DMS153 treated with DMSO at 0.1 percent for 48 hours (cell line): ENCODE results near the gene ATXN1.

Source experiments
- DNase-seq: peaks from one replicate; lab custom pipeline; 2025; ENCODE audit not compliant: unreplicated experiment; lab: John Stamatoyannopoulos, UW

Gene ATXN1

DNA sequence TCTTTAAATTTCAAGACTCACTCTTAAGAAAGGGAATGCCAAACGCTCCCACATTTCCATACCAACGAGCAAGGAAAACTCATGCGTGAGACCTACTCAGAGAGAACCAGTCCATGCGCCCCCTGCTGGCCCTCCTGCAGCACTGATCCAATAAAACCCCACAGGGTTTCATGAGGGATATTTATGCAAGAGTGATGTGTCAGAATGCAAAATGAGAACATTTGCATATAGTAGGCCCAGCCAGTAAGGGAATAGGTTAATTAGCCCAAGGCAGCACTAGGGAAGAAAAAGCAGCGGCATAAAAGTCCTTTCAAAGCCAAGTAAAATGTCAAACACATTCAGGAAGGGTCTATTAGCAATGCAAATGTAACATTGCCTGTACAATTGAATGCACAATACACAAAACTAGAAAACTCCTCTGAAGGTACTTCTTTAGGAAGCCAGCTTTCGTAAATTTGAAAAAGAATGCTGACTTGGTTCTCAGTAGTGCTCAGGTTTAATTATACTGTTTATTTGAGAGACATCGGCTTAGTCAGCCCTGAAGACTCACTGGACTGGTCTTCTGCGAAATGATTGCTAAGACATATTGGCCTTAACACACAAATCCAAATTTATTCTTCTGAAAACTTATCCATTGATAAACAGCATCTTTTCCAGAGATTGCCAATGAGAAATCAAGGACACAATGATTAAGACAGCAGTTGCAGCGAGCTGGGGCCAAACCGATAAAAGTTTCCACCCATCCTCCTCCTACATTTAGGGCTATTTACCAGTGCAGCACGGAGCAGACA, 429.7 kb downstream of the ATXN1 start:
- DNase-seq = peak; percentile 81

DNA sequence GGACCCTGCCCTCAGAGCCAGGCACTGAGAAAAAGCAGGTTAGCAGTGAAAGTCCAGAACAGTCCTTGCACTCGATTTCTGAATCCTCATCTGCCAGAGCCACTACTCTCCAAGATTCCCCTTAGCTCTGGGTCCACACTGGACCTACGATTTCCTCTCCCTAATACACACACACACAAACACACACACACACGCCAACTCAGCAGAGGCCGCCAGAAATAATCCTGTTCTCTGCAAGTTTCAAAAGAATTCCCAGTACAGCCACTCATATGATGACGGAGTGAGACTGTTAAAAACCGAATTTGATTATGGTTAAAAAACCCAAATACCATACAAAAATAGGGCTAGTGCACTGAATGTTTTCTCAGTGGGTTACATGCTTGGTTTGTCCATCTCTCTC, 432.0 kb downstream of the ATXN1 start:
- no peak for DNase-seq

DNA sequence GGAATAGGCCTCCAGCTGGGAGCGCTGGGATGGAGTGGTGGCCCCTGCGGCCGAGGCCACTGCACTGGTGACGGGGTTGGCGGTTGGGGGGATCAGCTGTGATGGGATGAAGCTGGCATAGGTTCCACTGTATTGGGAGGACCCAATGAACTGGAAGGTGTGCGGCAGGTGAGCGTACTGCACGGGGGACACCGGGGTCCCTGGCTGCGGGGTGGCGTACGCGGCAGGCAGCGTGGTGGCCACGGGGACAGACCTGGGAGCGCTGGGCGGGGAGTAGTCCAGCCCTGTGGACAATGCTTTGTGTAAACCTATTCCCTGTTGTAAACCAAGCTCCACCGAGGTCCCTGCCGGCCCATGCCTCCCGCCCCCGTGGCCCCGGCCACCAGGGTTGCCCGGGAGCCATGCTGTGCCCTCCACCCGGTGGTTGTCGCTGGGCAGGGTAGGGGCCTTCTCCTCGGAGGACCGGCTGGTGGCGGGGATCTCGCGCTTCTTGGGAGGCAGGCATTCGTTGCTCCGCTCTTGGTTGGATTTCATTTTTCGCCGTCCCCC, 433.4 kb downstream of the ATXN1 start:
- DNase-seq = no peak

DNA sequence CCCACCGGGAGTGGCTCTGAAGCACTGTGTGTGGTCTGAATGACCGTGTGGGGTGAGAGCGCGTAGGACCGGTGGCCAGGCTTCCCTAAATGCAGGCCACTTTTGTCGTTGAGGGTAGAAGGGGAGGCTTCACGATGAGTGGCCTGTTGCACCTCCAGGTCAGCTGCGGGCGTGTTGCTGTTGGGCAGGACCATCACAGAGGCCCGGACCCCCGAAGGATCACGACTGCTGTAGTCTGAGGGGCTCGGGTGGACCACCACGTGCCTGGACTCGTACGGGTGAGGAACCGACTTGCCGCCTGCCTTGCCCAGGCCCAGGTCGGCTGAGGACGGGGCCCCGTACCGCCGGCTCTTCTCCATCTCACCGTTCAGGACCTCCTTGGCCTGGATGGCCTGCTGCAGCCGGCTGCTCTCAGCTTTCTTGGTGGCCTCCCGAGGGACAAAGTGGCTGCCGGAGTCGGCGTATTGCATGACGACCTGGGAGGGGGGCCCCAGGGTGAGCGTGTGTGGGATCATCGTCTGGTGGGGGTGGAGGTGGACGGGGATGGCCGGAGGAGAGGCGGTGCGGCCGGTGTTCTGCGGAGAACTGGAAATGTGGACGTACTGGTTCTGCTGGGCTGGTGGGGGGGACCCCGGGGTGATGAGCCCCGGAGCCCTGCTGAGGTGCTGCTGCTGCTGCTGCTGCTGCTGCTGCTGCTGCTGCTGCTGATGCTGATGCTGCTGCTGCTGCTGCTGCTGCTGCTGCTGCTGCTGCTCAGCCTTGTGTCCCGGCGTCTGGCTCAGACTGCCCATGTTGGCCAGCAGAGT, 434.1 kb downstream of the ATXN1 start:
- DNase-seq = no peak

DNA sequence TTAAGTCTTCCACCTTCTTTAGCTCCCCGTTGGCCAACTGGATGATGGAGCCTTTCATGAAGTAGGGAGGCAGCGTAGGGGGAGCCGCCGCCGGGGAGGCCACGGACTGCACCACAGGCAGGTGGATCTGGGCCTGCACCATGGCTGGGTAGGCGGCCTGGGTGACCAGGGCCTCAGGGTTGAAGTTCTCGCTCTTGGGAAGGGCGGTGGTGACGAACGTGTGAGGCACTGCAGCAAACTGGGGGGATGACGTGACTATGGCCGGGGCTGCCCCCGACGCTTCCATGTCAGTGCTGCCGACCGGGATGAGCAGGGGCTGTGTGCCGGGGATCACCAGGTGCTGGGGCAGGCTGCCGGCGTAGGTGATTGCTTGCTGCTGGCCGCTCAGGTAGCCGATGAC, 434.7 kb downstream of the ATXN1 start:
- no peak for DNase-seq

DNA sequence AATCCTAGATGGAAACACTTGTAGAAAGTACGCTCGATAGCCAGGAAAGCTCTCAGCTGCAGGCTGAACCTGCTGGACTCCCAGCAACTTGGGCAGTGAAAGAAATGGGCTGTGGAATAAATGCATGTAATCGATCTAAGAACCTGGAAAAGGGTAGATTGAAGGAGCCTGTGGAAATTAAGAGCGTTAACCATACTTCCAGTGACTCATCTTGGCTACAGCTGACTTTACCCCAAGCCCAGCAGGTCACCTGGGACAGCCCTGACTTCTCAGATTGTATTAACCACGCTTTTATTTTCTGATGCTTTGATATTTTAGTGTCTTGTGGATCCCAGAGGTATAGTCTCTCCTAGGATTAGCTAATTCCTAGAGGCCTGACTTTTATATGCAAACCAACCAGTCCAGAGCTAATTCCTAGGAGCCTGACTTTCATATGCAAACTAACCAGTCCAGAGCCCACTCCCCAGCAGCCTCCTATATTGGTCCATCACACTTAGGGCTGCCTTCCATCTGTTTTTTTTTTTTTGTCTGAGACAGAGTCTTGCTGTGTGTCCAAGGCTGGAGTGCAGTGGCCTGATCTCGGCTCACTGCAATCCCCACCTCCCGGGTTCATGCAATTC, 436.5 kb downstream of the ATXN1 start:
- DNase-seq = no peak

DNA sequence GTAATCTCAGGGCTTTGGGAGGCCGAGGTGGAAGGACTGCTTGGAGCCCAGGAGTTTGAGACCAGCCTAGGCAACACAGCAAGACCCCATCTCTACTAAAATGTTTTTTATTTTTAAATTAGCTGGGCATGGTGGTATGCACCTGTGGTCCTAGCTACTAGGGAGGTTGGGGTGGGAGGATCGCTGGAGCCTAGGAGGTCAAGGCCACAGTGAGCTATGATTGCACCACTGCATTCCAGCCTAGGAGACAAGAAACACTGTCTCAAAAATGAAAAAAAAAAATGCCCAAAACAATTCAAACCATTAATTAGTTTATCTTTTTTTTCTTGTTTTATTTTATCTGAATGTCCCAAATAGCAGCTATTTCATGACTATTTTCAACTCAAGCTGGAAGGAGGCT, 437.1 kb downstream of the ATXN1 start:
- no peak for DNase-seq

DNA sequence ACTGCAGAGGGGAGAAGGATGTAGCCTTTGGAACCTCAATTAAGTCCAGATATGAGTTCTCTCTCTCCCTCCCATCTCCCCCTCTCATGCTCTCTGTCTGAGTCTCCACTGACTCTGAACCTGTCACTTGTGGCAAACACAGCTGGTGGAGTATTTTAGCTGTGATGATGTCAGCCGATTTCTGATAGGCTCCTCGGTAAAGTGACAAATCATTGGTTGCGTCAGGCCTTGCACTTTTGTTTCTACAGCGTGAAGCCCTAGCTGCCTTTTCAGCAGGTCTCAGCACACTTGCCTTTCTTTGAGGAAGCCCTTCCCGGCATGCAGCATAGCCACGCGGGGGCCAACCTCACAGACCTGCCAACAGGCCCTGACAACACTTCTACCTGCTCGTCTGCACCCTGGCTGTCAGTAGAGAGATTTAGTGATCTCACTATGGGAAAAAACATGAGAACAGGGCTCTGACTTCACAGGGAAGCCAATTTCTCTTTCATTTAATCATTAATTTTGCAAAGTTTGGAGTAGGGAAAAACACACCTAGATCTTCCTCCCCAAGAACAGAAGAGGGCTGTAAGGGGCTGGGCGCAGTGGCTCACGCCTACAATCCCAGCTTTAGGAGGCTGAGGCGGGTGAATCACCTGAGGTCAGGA, 438.5 kb downstream of the ATXN1 start:
- DNase-seq = peak; percentile 55

DNA sequence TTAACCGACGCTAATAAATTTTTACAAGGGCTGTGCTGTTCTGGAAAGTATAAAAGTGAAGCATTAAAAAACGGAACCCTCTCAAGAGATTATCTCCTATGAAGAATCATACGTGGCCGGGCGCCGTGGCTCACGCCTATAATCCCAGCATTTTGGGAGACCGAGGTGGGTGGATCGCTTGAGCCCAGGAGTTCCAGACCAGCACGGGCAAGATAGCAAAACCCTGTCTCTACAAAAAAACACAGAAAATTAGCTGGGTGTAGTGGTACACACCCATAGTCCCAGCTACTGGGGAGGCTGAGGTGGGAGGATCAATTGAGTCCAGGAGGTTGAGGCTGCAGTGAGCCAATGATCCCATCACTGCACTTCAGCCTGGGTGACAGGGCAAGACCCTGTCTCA, 439.4 kb downstream of the ATXN1 start:
- DNase-seq = no peak

DNA sequence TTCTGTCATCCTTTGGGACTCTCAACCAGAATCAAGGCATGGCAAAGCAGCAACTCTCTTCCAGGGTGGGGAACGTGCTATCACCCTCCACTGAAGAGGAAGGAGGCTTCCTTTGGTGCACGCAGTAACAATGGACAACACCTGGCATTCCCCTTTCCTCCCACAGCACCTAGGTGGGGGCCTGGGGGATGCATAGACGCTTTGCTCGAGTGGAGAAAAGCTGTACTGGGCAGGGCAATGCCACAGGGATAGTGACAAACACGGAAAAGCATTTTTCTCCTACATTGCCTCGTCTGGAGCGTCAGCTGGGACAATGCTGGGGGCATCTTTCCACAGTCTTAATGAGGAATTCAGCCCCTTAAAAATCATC, 439.9 kb downstream of the ATXN1 start:
- DNase-seq = no peak

DNA sequence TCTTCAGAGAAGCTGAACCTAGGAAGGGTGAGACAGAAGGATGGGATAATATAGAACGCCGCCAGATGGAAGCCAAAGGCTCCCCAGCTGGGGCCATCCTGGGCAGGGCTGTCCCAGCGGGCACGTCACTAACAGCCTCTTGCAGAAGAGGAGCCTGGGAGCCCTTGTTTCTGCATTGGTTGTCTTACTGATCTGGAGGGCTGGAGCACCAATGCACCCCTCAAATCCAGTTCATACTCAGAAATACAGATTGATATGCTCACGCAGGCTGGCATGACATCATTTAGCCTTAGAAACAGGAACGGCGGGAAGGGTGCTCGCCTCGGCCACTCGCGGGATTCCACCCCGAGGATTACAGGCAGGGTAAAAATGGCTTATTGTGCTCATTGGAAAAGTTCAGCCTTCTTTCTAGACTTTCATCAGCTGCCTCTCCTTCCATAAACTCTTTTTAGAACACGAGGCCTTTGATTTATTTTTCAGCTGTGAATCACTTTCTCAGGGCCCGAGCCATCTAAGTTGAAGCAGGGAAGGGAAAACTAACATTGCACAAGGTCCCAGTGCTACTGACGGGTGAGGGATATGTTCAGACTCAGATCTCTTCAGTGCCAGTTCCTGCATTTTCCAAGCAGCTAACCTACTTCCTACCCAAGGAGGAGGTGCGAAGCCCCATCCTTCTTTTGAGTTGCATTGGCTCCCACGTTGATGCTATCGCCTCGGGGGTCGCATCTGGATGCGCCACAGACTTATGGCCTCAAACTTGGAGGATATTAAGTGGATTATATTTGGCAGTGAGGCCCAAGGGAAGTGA, 440.5 kb downstream of the ATXN1 start:
- DNase-seq = no peak

DNA sequence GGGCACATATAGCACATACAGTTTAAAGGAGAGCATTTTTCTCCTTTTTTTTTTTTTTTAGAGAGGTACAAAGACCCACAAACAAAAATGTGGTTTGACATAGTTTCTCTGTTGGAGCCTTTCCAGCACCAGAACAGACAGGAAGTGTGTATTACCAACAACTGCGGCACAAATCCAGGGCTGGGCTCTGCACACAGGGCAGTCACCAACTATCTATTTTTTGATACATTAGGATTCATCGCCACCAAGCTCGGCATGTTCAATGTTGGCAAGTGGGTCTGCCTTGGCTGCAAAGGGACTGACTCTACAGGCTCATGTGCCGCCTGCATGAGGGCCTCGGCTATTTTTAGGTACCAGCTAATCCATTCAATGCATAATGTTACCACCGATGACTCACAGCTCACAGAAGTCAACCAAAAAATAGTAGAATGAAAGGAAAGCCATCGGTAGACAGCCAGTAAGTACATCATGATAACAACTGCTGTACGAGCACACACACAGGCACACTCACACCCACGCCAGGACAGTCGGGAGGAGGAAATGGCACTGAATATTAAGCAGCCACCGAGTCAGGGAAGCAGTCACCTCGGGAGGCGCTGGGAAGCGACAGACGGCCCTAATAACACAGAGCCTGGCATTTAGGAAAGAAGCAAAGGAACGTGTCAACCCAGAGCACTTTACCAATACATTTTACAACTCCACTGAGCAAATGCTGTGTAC, 441.3 kb downstream of the ATXN1 start:
- DNase-seq = peak; percentile 75

DNA sequence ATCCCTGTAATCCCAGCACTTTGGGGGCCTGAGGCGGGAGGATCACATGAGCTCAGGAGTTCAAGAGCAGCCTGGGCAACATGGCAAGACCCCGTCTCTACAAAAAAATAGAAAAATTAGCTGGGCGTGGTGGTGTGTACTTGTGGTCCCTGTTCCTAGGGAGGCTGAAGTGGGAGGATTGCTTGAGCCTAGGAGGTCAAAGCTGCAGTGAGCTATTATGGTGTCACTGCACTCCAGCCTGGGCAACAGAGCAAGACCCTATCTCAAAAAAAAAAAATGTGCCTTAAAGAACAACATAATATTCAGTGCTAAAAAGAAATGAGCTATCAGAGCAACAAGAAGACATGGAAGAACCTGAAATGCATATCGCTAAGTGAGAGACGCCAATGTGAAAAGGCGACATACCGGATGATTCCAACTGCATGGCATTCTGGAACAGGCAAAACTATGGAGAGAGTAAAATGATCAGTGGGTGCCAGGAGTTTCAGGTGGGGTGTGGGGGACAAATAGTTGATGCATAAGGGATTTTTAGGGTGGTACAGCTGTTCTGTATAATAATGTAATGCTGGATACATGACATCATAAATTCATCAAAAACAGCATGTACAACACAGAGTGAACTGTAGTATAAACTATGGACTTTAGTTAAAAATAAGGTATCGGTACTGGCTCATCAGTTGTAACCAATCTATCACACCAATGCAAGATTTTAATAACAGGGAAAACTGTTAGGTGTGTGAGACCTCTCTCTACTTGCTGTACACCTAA, 442.1 kb downstream of the ATXN1 start:
- DNase-seq = no peak

DNA sequence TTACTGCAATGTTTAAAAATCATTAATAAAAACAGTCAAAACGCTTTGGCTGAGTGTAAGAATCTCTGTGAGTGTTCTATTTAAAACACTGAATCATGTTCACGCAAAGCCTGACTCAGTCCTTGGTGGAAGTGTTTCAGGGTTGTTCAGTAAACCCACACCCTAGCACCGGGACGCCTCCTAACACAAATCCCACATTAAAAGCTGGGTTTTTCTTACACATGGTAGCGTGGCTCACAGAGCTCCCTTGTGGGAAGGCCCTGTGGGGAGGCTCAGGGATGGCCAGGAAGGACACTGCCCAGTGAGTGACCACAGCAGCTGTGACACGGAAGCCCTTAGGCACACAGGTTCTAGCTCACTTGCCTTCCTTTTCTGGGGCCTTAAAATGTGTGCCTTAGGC, 442.7 kb downstream of the ATXN1 start:
- DNase-seq = no peak

DNA sequence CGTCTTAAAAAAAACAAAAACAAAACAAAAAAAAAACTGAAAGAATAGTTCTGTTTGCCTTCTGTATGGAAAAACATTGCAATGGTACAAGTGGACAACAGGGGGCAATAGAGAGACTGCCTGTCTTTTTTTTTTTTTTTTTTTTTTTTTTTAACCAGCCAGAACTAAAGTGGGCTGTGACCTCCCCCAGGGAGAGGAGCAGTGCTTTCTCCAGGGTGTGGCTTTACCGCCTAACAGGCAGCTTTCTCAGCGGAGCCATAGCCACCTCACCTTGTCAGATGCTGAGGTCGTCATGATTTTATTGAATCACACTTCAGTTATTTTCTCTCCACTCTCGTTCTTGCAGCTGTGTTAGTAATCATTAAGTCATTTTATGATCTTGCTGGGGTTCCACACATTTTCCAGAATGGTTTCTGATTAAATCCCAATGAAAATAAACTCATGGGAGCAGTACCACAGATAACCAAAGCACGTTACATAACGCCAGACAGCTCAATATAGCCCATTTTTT, 444.5 kb downstream of the ATXN1 start:
- DNase-seq = no peak

DNA sequence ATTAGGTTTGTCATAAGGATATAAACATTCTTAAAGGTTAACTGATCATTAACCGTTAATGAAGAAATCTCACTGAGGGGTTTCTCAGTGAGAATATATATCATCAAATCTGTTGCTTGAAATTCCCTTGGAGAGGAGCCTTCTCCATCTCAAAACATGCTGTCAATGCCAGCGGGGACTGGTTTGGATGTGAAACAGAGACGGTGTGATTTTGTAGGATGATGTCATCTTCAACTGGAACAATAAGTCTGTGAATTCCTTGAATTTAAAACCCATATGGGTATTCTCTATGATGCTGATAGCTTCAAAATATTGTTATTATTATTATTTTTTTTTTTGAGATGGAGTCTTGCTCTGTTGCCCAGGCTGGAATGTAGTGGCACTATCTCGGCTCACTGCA, 447.0 kb downstream of the ATXN1 start:
- DNase-seq = no peak

DNA sequence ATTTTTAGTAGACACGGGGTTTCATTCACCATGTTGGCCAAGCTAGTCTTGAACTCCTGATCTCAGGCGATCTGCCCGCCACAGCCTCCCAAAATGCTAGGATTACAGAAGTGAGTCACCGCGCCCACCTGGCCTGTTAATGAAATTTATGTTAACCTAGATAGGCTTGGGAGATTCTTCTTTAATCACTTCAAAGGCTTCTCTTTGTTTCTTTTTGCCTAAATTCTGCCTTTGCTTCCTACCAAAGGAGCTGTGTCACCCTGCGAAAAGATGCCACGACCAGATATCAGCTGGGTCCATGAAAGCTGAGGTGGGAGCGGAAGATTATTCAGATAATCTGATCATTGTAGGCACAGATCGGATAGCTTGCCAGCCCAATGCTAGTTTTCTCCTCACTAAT, 447.5 kb downstream of the ATXN1 start:
- DNase-seq = no peak

DNA sequence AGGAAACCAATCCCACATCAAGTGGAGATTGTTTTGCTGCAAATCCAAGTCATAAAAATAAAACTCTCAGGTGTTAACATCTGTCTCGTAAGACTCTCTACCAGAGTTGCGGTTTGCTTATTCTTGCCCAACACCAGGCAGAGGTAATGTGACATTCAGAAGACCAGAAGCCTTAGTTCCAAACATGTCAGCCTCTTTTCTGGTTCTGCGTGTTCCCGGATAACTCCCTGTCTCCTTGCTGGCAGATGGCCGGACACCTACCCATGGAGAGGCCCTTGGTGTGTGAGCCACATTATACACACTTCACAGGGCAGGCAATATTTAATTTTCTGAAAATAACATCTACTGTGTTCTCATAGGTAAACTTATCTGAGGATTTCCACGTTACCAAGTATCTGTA, 449.5 kb downstream of the ATXN1 start:
- no peak for DNase-seq

DNA sequence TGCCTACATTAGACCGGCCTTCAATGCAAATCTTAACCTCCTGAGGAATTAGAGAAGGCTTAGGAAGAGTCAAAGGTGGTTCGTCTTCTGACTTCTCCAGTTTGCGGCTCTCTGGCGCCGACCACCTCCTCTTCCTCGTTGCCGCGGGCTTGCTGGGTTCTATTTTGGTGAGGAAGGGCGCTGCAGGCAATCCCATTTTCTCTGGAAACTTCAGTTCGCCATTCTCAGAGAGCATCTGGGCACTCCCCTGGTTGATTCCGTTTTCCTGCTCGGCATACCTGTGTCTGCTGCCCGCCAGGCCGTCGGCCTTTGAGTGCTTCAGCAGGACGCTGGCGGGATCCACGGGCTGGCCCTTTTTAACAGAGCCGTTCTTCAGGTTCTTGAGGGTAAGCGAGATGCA, 454.9 kb downstream of the ATXN1 start:
- DNase-seq = no peak
